ENCODE data around the gene DENND1A.

Gene DENND1A

GRCh38 chr9:123659358-123659757 lies 270.6 kb downstream of the DENND1A start:
- TF ChIP-seq CTCF (IDR thresholded peaks at IDR 0.05; ENCODE audit: control extremely low read depth, extremely low read depth, low read depth, missing control alignments): no peak
- DNase-seq (ENCODE audit: extremely low spot score): no peak
- ChIA-PET CTCF (interaction anchor here (1.8 kb wide), 1 partner anchor 36 kb away, joined by 4 read pairs; no protein-coding TSS in a partner anchor), POLR2A (no interaction called here)

- ChIA-PET POLR2A (no interaction called here), CTCF (interaction anchor here (1.8 kb wide), 1 partner anchor 36 kb away, joined by 4 read pairs; no protein-coding TSS in a partner anchor)
- no peak for TF ChIP-seq CTCF (IDR thresholded peaks at IDR 0.05; ENCODE audit: control extremely low read depth, extremely low read depth, low read depth, missing control alignments)
- DNase-seq (ENCODE audit: extremely low spot score): peak; percentile 22
Measured at GRCh38 chr9:123658792-123659191, 271.1 kb downstream of the DENND1A start.

- CTCF ChIA-PET: no interaction called here
- DNase-seq (ENCODE audit: extremely low spot score): no peak
Measured at GRCh38 chr9:123657941-123658340, 272.0 kb downstream of the DENND1A start.

GRCh38 chr9:123657099-123657498 lies 272.8 kb downstream of the DENND1A start:
- CTCF ChIA-PET: interaction anchor here (0.9 kb wide), 1 partner anchor 12 kb away, joined by 3 read pairs; no protein-coding TSS in a partner anchor
- TF ChIP-seq CTCF (IDR thresholded peaks at IDR 0.05; ENCODE audit: control extremely low read depth, extremely low read depth, low read depth, missing control alignments): no peak
- no peak for DNase-seq (ENCODE audit: extremely low spot score)
- POLR2A ChIA-PET: no interaction called here

More at GRCh38 chr9:123657941-123658340, 272.0 kb downstream of the DENND1A start:
- no peak for TF ChIP-seq CTCF (IDR thresholded peaks at IDR 0.05; ENCODE audit: control extremely low read depth, extremely low read depth, low read depth, missing control alignments)
- POLR2A ChIA-PET: no interaction called here

GRCh38 chr9:123656565-123656964 lies 273.4 kb downstream of the DENND1A start:
- ChIA-PET POLR2A (no interaction called here), CTCF (interaction anchor here (0.9 kb wide), 1 partner anchor 11 kb away, joined by 3 read pairs; no protein-coding TSS in a partner anchor)
- no peak for TF ChIP-seq CTCF (IDR thresholded peaks at IDR 0.05; ENCODE audit: control extremely low read depth, extremely low read depth, low read depth, missing control alignments)
- DNase-seq (ENCODE audit: extremely low spot score): no peak

- POLR2A ChIA-PET: no interaction called here
Measured at GRCh38 chr9:123655681-123656423, 274.1 kb downstream of the DENND1A start.

More at GRCh38 chr9:123655681-123656423, 274.1 kb downstream of the DENND1A start:
- no peak for TF ChIP-seq CTCF (IDR thresholded peaks at IDR 0.05; ENCODE audit: control extremely low read depth, extremely low read depth, low read depth, missing control alignments)
- CTCF ChIA-PET: interaction anchor here (1.9 kb wide), 1 partner anchor 13 kb away, joined by 6 read pairs; no protein-coding TSS in a partner anchor
- DNase-seq (ENCODE audit: extremely low spot score): no peak

All from GM10248 (cell line).